ENCODE results near the gene PBLD. TPM values are rescaled to one million over a fixed set of nuclear protein-coding genes. Genes with fewer than 3 reads are reported as not detected.

PBLD gene
- total RNA-seq, 4 donors from 2014 or later = 5.7 to 9.5 (median 8.0) TPM

- TF ChIP-seq CTCF (IDR thresholded peaks at IDR 0.05) (no peak), POLR2AphosphoS5 (IDR thresholded peaks at IDR 0.05) (no peak), POLR2A (IDR thresholded peaks at IDR 0.05) (no peak), EP300 (IDR thresholded peaks at IDR 0.05) (no peak)
- Histone ChIP-seq H3K4me3 (peak overlapping the region; percentile 81 to 91), H3K9me3 (no peaks in the 10 kb centered on the region), H3K27ac (peak overlapping the region; percentile 96 to 99 (median 98)), H3K36me3 (peaks cover 4 to 5% of the 10 kb centered on the region in 2 donors), H3K4me1 (peaks cover 7 to 70% (median 20%) of the 10 kb centered on the region in 3 donors), H3K27me3 (no peaks in the 10 kb centered on the region)
- WGBS, 2 donors (ENCODE audit: low coverage in 1 of 2) = 0 to 2% methylated on average over 10 of the region's 10 CpGs
- no peak for ATAC-seq
Measured at GRCh38 chr10:68333440-68334431, 1.0 kb upstream of the PBLD start.

- WGBS, 2 donors (ENCODE audit: low coverage in 1 of 2) = 1 to 3% methylated on average over 9 to 10 of the region's 10 CpGs
Measured at GRCh38 chr10:68333058-68333395, 299 bp upstream of the PBLD start.

GRCh38 chr10:68331455-68332258, 1.1 kb downstream of the PBLD start, which contains the start of gene HNRNPH3:
Gene HNRNPH3 (plus strand): TSS chr10:68332064. CDS start chr10:68337222, 5,158 bp downstream.
- Histone ChIP-seq H3K27ac (peak within 1 kb of the TSS; percentile 96 to 99 (median 98)), H3K27me3 (no peaks in the 10 kb centered on the region), H3K4me3 (peak within 1 kb of the TSS; percentile 81 to 91), H3K36me3 (no peaks in the 10 kb centered on the region), H3K9me3 (no peaks in the 10 kb centered on the region), H3K4me1 (peaks cover 0 to 60% (median 9%) of the 10 kb centered on the region in 3 donors)
- ATAC-seq = peak; percentile 92
- 0% methylated on average over 11 of the region's 73 CpGs; no CpG with 5 or more reads in 1 of the 2 donors for WGBS, 2 donors (ENCODE audit: low coverage in 1 of 2)
- peak; percentile 99 for TF ChIP-seq POLR2AphosphoS5 (IDR thresholded peaks at IDR 0.05)
- TF ChIP-seq EP300 (IDR thresholded peaks at IDR 0.05) = no peak
- TF ChIP-seq POLR2A (IDR thresholded peaks at IDR 0.05) = peak; percentile 97 to 98
- peak in 2 of 4 experiments; percentile 25 to 39 for TF ChIP-seq CTCF (IDR thresholded peaks at IDR 0.05)

More at GRCh38 chr10:68333058-68333395, 299 bp upstream of the PBLD start:
- peak overlapping the region; percentile 96 to 99 (median 98) for H3K27ac ChIP-seq
- TF ChIP-seq EP300 (IDR thresholded peaks at IDR 0.05) (no peak), POLR2AphosphoS5 (IDR thresholded peaks at IDR 0.05) (no peak), CTCF (IDR thresholded peaks at IDR 0.05) (no peak), POLR2A (IDR thresholded peaks at IDR 0.05) (no peak)
- H3K4me1 ChIP-seq = peaks cover 2 to 70% (median 20%) of the 10 kb centered on the region in 3 donors
- no peaks in the 10 kb centered on the region for H3K36me3 ChIP-seq
- H3K27me3 ChIP-seq = no peaks in the 10 kb centered on the region
- ATAC-seq = no peak
- no peaks in the 10 kb centered on the region for H3K9me3 ChIP-seq
- H3K4me3 ChIP-seq = peak overlapping the region; percentile 81 to 91

- ATAC-seq = no peak
- H3K4me3 ChIP-seq = peak overlapping the region; percentile 81 to 91
- peaks cover 0 to 53% (median 4%) of the 10 kb centered on the region in 3 donors for H3K4me1 ChIP-seq
- H3K27me3 ChIP-seq = no peaks in the 10 kb centered on the region
- WGBS, 2 donors (ENCODE audit: low coverage in 1 of 2) = 0 to 6% methylated on average over 2 to 18 of the region's 29 CpGs
- no peak for TF ChIP-seq POLR2AphosphoS5 (IDR thresholded peaks at IDR 0.05)
- no peaks in the 10 kb centered on the region for H3K36me3 ChIP-seq
- H3K9me3 ChIP-seq = no peaks in the 10 kb centered on the region
- peak overlapping the region; percentile 96 to 99 (median 98) for H3K27ac ChIP-seq
Measured at GRCh38 chr10:68330852-68331454, 1.8 kb downstream of the PBLD start.

- Histone ChIP-seq H3K36me3 (no peaks in the 10 kb centered on the region), H3K4me1 (peaks cover 0 to 40% (median 0%) of the 10 kb centered on the region in 3 donors), H3K27me3 (no peaks in the 10 kb centered on the region), H3K27ac (peak overlapping the region in 3 of 4 donors; percentile 71 to 98 (median 98)), H3K9me3 (no peaks in the 10 kb centered on the region), H3K4me3 (no peak overlapping the region)
- TF ChIP-seq CTCF (IDR thresholded peaks at IDR 0.05) (no peak), POLR2A (IDR thresholded peaks at IDR 0.05) (no peak), EP300 (IDR thresholded peaks at IDR 0.05) (no peak), POLR2AphosphoS5 (IDR thresholded peaks at IDR 0.05) (no peak)
- 82 to 100% methylated on average over 1 of the region's 1 CpG for WGBS, 2 donors (ENCODE audit: low coverage in 1 of 2)
- no peak for ATAC-seq
Measured at GRCh38 chr10:68329506-68329861, 3.2 kb downstream of the PBLD start.

All from gastroesophageal sphincter (tissue), 4 donors.